ENCODE data around the gene VEPH1.

Gene VEPH1

GRCh38 chr3:157502916-157503595 lies at the start of gene VEPH1:
Gene VEPH1 (minus strand): TSS chr3:157503416. CDS start chr3:157495349, 8,067 bp downstream.
- no peak for TF ChIP-seq CTCF (IDR thresholded peaks at IDR 0.05; ENCODE audit: insufficient read depth, low read length, poor library complexity, severe bottlenecking)

GRCh38 chr3:157551961-157552360 lies 48.7 kb upstream of the VEPH1 start:
- DNase-seq (ENCODE audit: extremely low read depth, insufficient read length), result no peak
- no peak for TF ChIP-seq CTCF (IDR thresholded peaks at IDR 0.05; ENCODE audit: insufficient read depth, low read length, poor library complexity, severe bottlenecking)
- H3K27me3 ChIP-seq (replicated peaks; ENCODE audit: control insufficient read depth, insufficient read depth, low read length), result no peaks in the 10 kb centered on the region
- no peaks in the 10 kb centered on the region for H3K36me3 ChIP-seq (ENCODE audit: control insufficient read depth, insufficient read depth, low read length)
- no peak overlapping the region for H3K4me3 ChIP-seq (replicated peaks; ENCODE audit: low read depth, low read length)

More at GRCh38 chr3:157502916-157503595, at the start of gene VEPH1:
- no peak within 1 kb of the TSS for H3K4me3 ChIP-seq (replicated peaks; ENCODE audit: low read depth, low read length)
- H3K27me3 ChIP-seq (replicated peaks; ENCODE audit: control insufficient read depth, insufficient read depth, low read length), result no peaks in the 10 kb centered on the region; the same call in 1 of the 2 replicates
- DNase-seq (ENCODE audit: extremely low read depth, insufficient read length), result no peak
- H3K36me3 ChIP-seq (ENCODE audit: control insufficient read depth, insufficient read depth, low read length), result no peaks in the 10 kb centered on the region

GRCh38 chr3:157549498-157549897 lies 46.3 kb upstream of the VEPH1 start:
- Histone ChIP-seq H3K36me3 (ENCODE audit: control insufficient read depth, insufficient read depth, low read length) (no peaks in the 10 kb centered on the region), H3K27me3 (replicated peaks; ENCODE audit: control insufficient read depth, insufficient read depth, low read length) (no peaks in the 10 kb centered on the region), H3K4me3 (replicated peaks; ENCODE audit: low read depth, low read length) (no peak overlapping the region)
- TF ChIP-seq CTCF (IDR thresholded peaks at IDR 0.05; ENCODE audit: insufficient read depth, low read length, poor library complexity, severe bottlenecking), result no peak
- no peak for DNase-seq (ENCODE audit: extremely low read depth, insufficient read length)

DNA sequence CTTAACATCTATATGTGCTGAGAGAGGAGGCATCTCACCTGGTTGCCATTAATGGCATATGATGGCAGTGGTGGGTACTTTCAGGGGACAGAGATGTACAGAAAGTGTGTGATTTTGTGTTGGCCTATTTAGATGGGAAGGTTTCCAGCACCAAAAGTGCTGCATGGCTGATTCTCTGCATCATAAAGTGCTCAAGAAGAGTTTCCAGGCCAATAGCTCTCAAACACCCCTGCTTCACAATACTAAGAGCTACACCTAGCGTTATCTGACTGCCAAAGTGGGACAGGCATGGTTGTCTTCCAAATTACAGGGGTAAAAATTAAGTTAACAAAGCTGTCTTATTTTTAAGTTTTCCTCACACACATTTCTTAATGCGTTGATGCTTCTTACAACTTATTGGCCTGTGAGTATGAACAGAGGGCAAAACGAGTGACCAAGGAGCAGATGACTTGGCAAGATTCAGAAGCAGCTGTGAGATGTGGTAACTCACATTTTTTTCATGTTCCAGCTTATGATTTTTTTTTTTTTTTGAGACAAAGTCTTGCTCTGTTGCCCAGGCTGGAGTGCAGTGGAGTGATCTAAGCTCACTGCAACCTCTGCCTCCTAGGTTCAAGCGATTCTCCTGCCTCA lies 41.4 kb upstream of the VEPH1 start:
- H3K4me3 ChIP-seq (replicated peaks; ENCODE audit: low read depth, low read length), result no peak overlapping the region
- H3K27me3 ChIP-seq (replicated peaks; ENCODE audit: control insufficient read depth, insufficient read depth, low read length), result no peaks in the 10 kb centered on the region
- H3K36me3 ChIP-seq (ENCODE audit: control insufficient read depth, insufficient read depth, low read length), result no peaks in the 10 kb centered on the region
- no peak for DNase-seq (ENCODE audit: extremely low read depth, insufficient read length)
- no peak for TF ChIP-seq CTCF (IDR thresholded peaks at IDR 0.05; ENCODE audit: insufficient read depth, low read length, poor library complexity, severe bottlenecking)

- H3K36me3 ChIP-seq (ENCODE audit: control insufficient read depth, insufficient read depth, low read length), result no peaks in the 10 kb centered on the region
- no peaks in the 10 kb centered on the region for H3K27me3 ChIP-seq (replicated peaks; ENCODE audit: control insufficient read depth, insufficient read depth, low read length)
- no peak overlapping the region for H3K4me3 ChIP-seq (replicated peaks; ENCODE audit: low read depth, low read length)
- no peak for DNase-seq (ENCODE audit: extremely low read depth, insufficient read length)
- TF ChIP-seq CTCF (IDR thresholded peaks at IDR 0.05; ENCODE audit: insufficient read depth, low read length, poor library complexity, severe bottlenecking), result no peak
These were observed 40.4 kb upstream of the VEPH1 start for GRCh38 chr3:157543501-157544035.

All from GM06990 (cell line).